H1 (cell line): ENCODE data around the gene C16orf54. TPM values are rescaled to one million over a fixed set of nuclear protein-coding genes. Genes with fewer than 3 reads are reported as not detected.
"Not testable (repeated sequence)": the region's sequence is repeated elsewhere in the genome, so short reads cannot be mapped to it uniquely, and the experiment has no call there.

Experiments used
- CTCF ChIA-PET: fragments of 300-600 bp; sonication (Branson Sonifier 250); formaldehyde crosslinking; loops from one replicate; lab custom pipeline; 2021; ENCODE audit not compliant: partially characterized antibody; lab: Charles Lee
- POLR2A ChIA-PET: fragments of 300-600 bp; sonication (Branson Sonifier 250); formaldehyde crosslinking; loops from one replicate; lab custom pipeline; 2021; ENCODE audit warnings: inconsistent platforms; ENCODE audit not compliant: partially characterized antibody; lab: Charles Lee
- DNase-seq, 2 experiments: peaks; one replicate each; pipeline versions ENCODE4 v3.0.0 to v3.0.0-alpha.2; 2010 to 2022; ENCODE audit warnings: low spot score in 2 of 2, low read depth in 1 of 2, mixed read lengths in 1 of 2
- FAIRE-seq: peaks from 2 replicates; lab custom pipeline; 2011; peaks lifted over from hg19 to GRCh38; lab: Jason Lieb, UNC
- H2AFZ ChIP-seq: 2 replicates; pipeline ENCODE4 v1.8.1; 2012; ENCODE audit warnings: low read length, inconsistent platforms
- H2AK5ac ChIP-seq: 2 replicates; pipeline ENCODE4 v1.6.1; 2013; ENCODE audit warnings: low read depth, low read length
- H2BK120ac ChIP-seq: replicated peaks from 2 replicates; pipeline ENCODE3; 2013; ENCODE audit warnings: low read depth, low read length, inconsistent platforms
- H2BK12ac ChIP-seq: 2 replicates; pipeline ENCODE4 v1.6.1; 2013; ENCODE audit warnings: low read depth, low read length
- H2BK15ac ChIP-seq: 2 replicates; pipeline ENCODE4 v1.6.1; 2013; ENCODE audit warnings: low read length
- H2BK20ac ChIP-seq: 2 replicates; pipeline ENCODE4 v1.6.1; 2013; ENCODE audit warnings: low read length
- H2BK5ac ChIP-seq: 2 replicates; pipeline ENCODE4 v1.6.1; 2013; ENCODE audit warnings: low read depth, low read length
- H3K14ac ChIP-seq: 2 replicates; pipeline ENCODE4 v1.6.1; 2013; ENCODE audit warnings: inconsistent platforms; ENCODE audit not compliant: insufficient read length
- H3K18ac ChIP-seq: 2 replicates; pipeline ENCODE4 v1.6.1; 2013; ENCODE audit warnings: low read length; ENCODE audit errors: extremely low read depth
- H3K23ac ChIP-seq: 2 replicates; pipeline ENCODE4 v1.6.1; 2013; ENCODE audit warnings: inconsistent platforms; ENCODE audit not compliant: insufficient read length
- H3K23me2 ChIP-seq: 2 replicates; pipeline ENCODE4 v1.6.1; 2013; ENCODE audit warnings: low read depth, low read length
- H3K27ac ChIP-seq: 2 replicates; pipeline ENCODE4 v1.6.1; 2011; ENCODE audit warnings: low read depth, low read length, inconsistent platforms
- H3K27me3 ChIP-seq, 4 experiments: replicated peaks in 1 of 4; 1 replicate in 1 of 4; 2 replicates in 3 of 4; pipeline versions ENCODE4 v1.6.1 to v1.8.1; 2011 to 2013; ENCODE audit warnings: low read length in 3 of 4, mild to moderate bottlenecking in 3 of 4, inconsistent platforms in 2 of 4, mixed read lengths in 2 of 4, moderate library complexity in 1 of 4; ENCODE audit not compliant: control insufficient read depth in 3 of 4, insufficient read depth in 3 of 4; ENCODE audit errors: extremely low read depth in 1 of 4
- H3K36me3 ChIP-seq, 4 experiments: 2 replicates each; pipeline versions ENCODE4 v1.6.1 to v1.8.1; 2011 to 2013; ENCODE audit warnings: mild to moderate bottlenecking in 4 of 4, low read length in 3 of 4, moderate library complexity in 2 of 4, control low read depth in 1 of 4, inconsistent platforms in 1 of 4; ENCODE audit not compliant: insufficient read depth in 4 of 4, control insufficient read depth in 2 of 4
- H3K4ac ChIP-seq: replicated peaks from 2 replicates; pipeline ENCODE3; 2013; ENCODE audit warnings: low read length, low read depth, mixed read lengths, inconsistent platforms; ENCODE audit not compliant: insufficient read length
- H3K4me1 ChIP-seq, 4 experiments: replicated peaks in 1 of 4; 1 replicate in 1 of 4; 2 replicates in 3 of 4; pipeline versions ENCODE4 v1.6.1 to v1.8.1; 2011 to 2013; ENCODE audit warnings: low read length in 3 of 4, inconsistent platforms in 2 of 4, mixed read lengths in 1 of 4; ENCODE audit not compliant: insufficient read depth in 4 of 4, control insufficient read depth in 3 of 4
- H3K4me2 ChIP-seq, 2 experiments: 2 replicates each; pipeline versions ENCODE4 v1.6.1 to v1.8.1; 2011 to 2013; ENCODE audit warnings: low read depth in 2 of 2, low read length in 2 of 2, control low read depth in 1 of 2, inconsistent platforms in 1 of 2, mild to moderate bottlenecking in 1 of 2; ENCODE audit not compliant: insufficient read depth in 1 of 2
- H3K4me3 ChIP-seq, 4 experiments: fragments of 200-600, 300-600 bp in 1 of 4; sonication (generic), shearing (Covaris generic), sonication (Bioruptor Twin) in 1 of 4; 2 replicates each; pipeline versions ENCODE4 v1.5.1 to v1.8.1; 2011 to 2016; ENCODE audit warnings: low read length in 4 of 4, low read depth in 3 of 4, control low read depth in 2 of 4, inconsistent platforms in 2 of 4, mild to moderate bottlenecking in 2 of 4, mixed read lengths in 1 of 4, moderate library complexity in 1 of 4; ENCODE audit not compliant: insufficient read depth in 2 of 4; ENCODE audit errors: extremely low read depth in 1 of 4
- H3K56ac ChIP-seq: replicated peaks from 2 replicates; pipeline ENCODE3; 2013; ENCODE audit warnings: low read depth, mild to moderate bottlenecking, mixed read lengths, low read length, inconsistent platforms; ENCODE audit not compliant: insufficient read length
- H3K79me1 ChIP-seq: 2 replicates; pipeline ENCODE4 v1.6.1; 2013; ENCODE audit warnings: low read depth, low read length, control low read depth
- H3K79me2 ChIP-seq, 2 experiments: 2 replicates each; pipeline versions ENCODE4 v1.6.1 to v1.8.1; 2012 to 2013; ENCODE audit warnings: low read length in 2 of 2, mild to moderate bottlenecking in 2 of 2, inconsistent platforms in 1 of 2; ENCODE audit not compliant: insufficient read depth in 2 of 2, control insufficient read depth in 1 of 2
- H3K9ac ChIP-seq, 4 experiments: replicated peaks in 1 of 4; 1 replicate in 1 of 4; 2 replicates in 3 of 4; pipeline versions ENCODE4 v1.6.1 to v1.8.1; 2011 to 2013; ENCODE audit warnings: low read depth in 3 of 4, low read length in 3 of 4, control low read depth in 2 of 4, mild to moderate bottlenecking in 2 of 4, moderate library complexity in 2 of 4, inconsistent platforms in 1 of 4; ENCODE audit errors: extremely low read depth in 1 of 4
- H3K9me3 ChIP-seq, 2 experiments: 2 replicates each; pipeline versions ENCODE4 v1.6.1 to v1.8.1; 2012 to 2013; ENCODE audit warnings: mild to moderate bottlenecking in 2 of 2, moderate library complexity in 2 of 2, control low read depth in 1 of 2, inconsistent platforms in 1 of 2, low read depth in 1 of 2, low read length in 1 of 2, mixed read lengths in 1 of 2; ENCODE audit not compliant: insufficient read depth in 2 of 2
- H4K20me1 ChIP-seq, 2 experiments: replicated peaks in 1 of 2; 2 replicates each; pipeline versions ENCODE3 to v1.8.1; 2011 to 2013; ENCODE audit warnings: inconsistent platforms in 2 of 2, low read length in 2 of 2, mild to moderate bottlenecking in 1 of 2; ENCODE audit not compliant: insufficient read depth in 2 of 2, control insufficient read depth in 1 of 2
- H4K5ac ChIP-seq: 2 replicates; pipeline ENCODE4 v1.6.1; 2013; ENCODE audit warnings: low read length, low read depth, mixed read lengths, inconsistent platforms; ENCODE audit not compliant: insufficient read length
- H4K8ac ChIP-seq: 2 replicates; pipeline ENCODE4 v1.8.0; 2013; ENCODE audit warnings: mild to moderate bottlenecking, moderate library complexity, low read length, inconsistent platforms; ENCODE audit not compliant: insufficient read depth; ENCODE audit errors: extremely low read depth
- H4K91ac ChIP-seq: replicated peaks from 2 replicates; pipeline ENCODE3; 2013; ENCODE audit warnings: low read length, mixed read lengths, inconsistent platforms; ENCODE audit not compliant: insufficient read length
- POLR2A ChIP-seq, 2 experiments: IDR thresholded peaks; 1 replicate in 1 of 2; 2 replicates in 1 of 2; pipeline ENCODE4 v1.6.1; 2011; ENCODE audit warnings: low read depth in 2 of 2, low read length in 2 of 2, mild to moderate bottlenecking in 2 of 2; ENCODE audit errors: control extremely low read depth in 1 of 2
- WGBS, 2 experiments: shearing (Covaris generic) in 1 of 2; methylation state at CpG; one replicate each; pipeline versions ENCODE4 v1.1.6 to v1.1.7; 2013 to 2015; ENCODE audit warnings: low lambda C conversion rate in 2 of 2, mixed read lengths in 2 of 2, inconsistent platforms in 1 of 2, low coverage in 1 of 2, missing lambda C conversion rate in 1 of 2; ENCODE audit not compliant: insufficient replicate concordance in 2 of 2, insufficient coverage in 1 of 2, insufficient read length in 1 of 2; ENCODE audit errors: extremely low coverage in 1 of 2, missing lambda C conversion rate in 1 of 2; 5-methylcytosine and 5-hydroxymethylcytosine counted together
- polyA plus RNA-seq, 7 experiments: library from polyadenylated mRNA; depleted of rRNA in 3 of 7; stranded (reverse) in 5 of 7; unstranded in 2 of 7; fragments of >200 nt in 5 of 7; fragments of 200-250 nt in 2 of 7; gene quantifications; 1 replicate in 5 of 7; 2 replicates in 1 of 7; 4 replicates in 1 of 7; pipeline versions ENCODE4 v1.2.1 to v1.2.3, GENCODE V29; 2011 to 2013; ENCODE audit warnings: missing spikeins in 2 of 7, mixed read lengths in 2 of 7
- total RNA-seq: library from RNA; stranded (reverse); fragmentation: NEBNext Ultra II Directional; extraction: Animal tissue kit (Norgen Biotek cat#: 25700); gene quantifications from 2 replicates; pipeline ENCODE4 v1.2.1, GENCODE V29; 2021

The C16orf54 gene
- total and polyA plus RNA-seq, 2 of the 8 experiments (the other 6 are each of a cell fraction or from before 2014, with no cell fraction given), result not detected

GRCh38 chr16:29739927-29740629, 5.7 kb downstream of the C16orf54 start:
- H3K4me2 ChIP-seq, H2AFZ ChIP-seq, H3K18ac ChIP-seq, H3K79me2 ChIP-seq, H2BK20ac ChIP-seq, H3K9ac ChIP-seq, H3K9me3 ChIP-seq, DNase-seq, H2BK12ac ChIP-seq, H3K23me2 ChIP-seq, H3K4me3 ChIP-seq: not testable (repeated sequence)
- H4K20me1 ChIP-seq, result peaks cover 10 to 23% of the 10 kb centered on the region in 2 experiments
- TF ChIP-seq POLR2A (IDR thresholded peaks at IDR 0.05; ENCODE audit: control extremely low read depth in 1 of 2, low read depth in 2 of 2, low read length in 2 of 2), result peak in 1 of 2 experiments; percentile 41; a peak in 1 of 3 replicates
- TF ChIP-seq, all 59 proteins: peak for 1; not testable (repeated sequence) for 58
- H3K56ac ChIP-seq, H4K8ac ChIP-seq, H3K14ac ChIP-seq, H4K91ac ChIP-seq, H3K27ac ChIP-seq, H4K5ac ChIP-seq, H2BK15ac ChIP-seq, H3K27me3 ChIP-seq, H3K79me1 ChIP-seq, H2BK5ac ChIP-seq, H3K23ac ChIP-seq, H3K4ac ChIP-seq, FAIRE-seq, H2AK5ac ChIP-seq, H2BK120ac ChIP-seq, H3K4me1 ChIP-seq: not testable (repeated sequence)
- H3K36me3 ChIP-seq, result peaks cover 2 to 22% (median 4%) of the 10 kb centered on the region in 4 experiments; a peak in 6 of 8 replicates
- 91% methylated on average over 6 of the region's 6 CpGs; no CpG with 5 or more reads in 1 of the 2 experiments for WGBS, 2 experiments
- ChIA-PET CTCF (interaction anchor here (1.2 to 1.6 kb wide), 2 partner anchors 12 to 49 kb away, joined by 3 to 10 read pairs; no protein-coding TSS in a partner anchor), POLR2A (interaction anchor here (1.1 to 26.3 kb wide), 11 partner anchors 8 to 54 kb away, joined by 4 to 490 read pairs (median 7); partner anchors contain the start of gene KIF22)
